ENCODE data around the gene EVI2A.
A peak's percentile ranks its signal among the peaks of the same experiment; 100 is the strongest.
"Not testable (repeated sequence)": the region's sequence is repeated elsewhere in the genome, so short reads cannot be mapped to it uniquely, and the experiment has no call there.

The EVI2A gene

GRCh38 chr17:31321481-31321880 is at the start of gene EVI2A:
Gene EVI2A, minus strand, starts transcription at chr17:31321622. Its CDS starts 2,609 bp downstream, at chr17:31319013.
- DNase-seq, result peak; percentile 37 to 88

- DNase-seq, result no peak
Measured at GRCh38 chr17:31369266-31369665, 47.8 kb upstream of the EVI2A start.

DNA sequence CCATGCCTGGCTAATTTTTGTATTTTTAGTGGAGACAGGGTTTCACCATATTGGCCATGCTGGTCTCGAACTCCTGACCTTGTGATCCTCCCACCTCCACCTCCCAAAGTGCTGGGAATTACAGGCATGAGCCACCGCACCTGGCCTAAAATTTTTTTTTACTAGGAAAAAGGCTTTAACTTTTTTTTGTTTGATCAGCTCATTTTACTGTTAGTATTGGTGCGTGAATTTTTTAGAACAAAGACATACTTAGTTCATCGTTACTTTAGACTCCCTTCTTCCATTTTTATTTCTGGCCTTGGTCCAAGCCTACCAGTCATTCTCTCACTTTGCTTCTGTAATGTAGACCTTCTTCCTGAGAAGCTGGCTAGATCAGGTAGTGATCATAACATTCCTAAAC is 44.7 kb upstream of the EVI2A start:
- DNase-seq, result no peak

GRCh38 chr17:31364012-31364411 is 42.6 kb upstream of the EVI2A start:
- no peak for DNase-seq

GRCh38 chr17:31357839-31358394 is 36.5 kb upstream of the EVI2A start:
- DNase-seq, result no peak

GRCh38 chr17:31357091-31357490 is 35.7 kb upstream of the EVI2A start:
- no peak for DNase-seq

- DNase-seq, result no peak
Measured at GRCh38 chr17:31355935-31356334, 34.5 kb upstream of the EVI2A start.

DNA sequence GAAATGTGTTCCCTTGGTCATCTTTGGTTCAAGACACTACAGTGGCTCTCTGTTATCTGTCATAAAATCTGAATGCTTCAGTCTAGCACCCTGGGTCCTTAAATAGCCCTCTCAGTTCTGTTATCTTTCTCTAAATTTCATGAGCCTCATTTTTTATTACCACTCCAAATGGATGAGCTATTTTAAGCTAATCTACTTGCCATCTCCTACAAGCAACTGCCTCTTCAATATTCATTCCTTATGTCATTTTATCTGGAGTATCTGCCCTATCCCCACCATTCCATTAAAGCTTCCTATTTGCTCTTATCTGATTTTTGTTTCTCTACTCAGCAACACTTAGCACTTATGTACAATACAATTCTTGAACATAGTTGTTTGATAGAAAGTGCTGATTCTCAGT is 28.0 kb upstream of the EVI2A start:
- no peak for DNase-seq

- DNase-seq, result not testable (repeated sequence)
Measured at GRCh38 chr17:31345191-31345747, 23.8 kb upstream of the EVI2A start.

GRCh38 chr17:31339906-31340661 is 18.7 kb upstream of the EVI2A start:
- peak in 1 of 2 donors; percentile 15 for DNase-seq

- no peak for DNase-seq
Measured at GRCh38 chr17:31329221-31329620, 7.8 kb upstream of the EVI2A start.

- DNase-seq, result no peak
Measured at GRCh38 chr17:31328160-31328535, 6.7 kb upstream of the EVI2A start.

- no peak for DNase-seq
Measured at GRCh38 chr17:31327534-31328159, 6.2 kb upstream of the EVI2A start.

DNA sequence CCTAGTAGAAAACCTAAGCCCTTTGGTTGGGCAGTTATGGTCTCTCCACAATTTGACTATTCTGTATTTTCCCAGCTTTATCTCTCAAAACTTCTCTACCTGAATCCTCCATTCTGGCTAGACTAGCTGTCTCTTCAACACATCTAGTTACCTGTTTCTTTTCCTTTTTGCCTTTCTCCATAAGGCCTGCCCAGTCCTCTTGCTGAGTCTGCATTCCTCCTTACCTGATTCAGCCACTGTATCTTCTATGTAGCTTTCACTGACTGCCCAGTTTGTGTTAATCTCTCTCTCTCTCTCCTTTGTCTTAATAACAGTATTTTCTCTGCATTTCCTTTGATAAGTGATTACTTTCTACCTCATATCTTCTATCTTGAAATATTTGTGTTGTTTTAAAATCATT is 2.1 kb upstream of the EVI2A start:
- DNase-seq, result no peak

DNA sequence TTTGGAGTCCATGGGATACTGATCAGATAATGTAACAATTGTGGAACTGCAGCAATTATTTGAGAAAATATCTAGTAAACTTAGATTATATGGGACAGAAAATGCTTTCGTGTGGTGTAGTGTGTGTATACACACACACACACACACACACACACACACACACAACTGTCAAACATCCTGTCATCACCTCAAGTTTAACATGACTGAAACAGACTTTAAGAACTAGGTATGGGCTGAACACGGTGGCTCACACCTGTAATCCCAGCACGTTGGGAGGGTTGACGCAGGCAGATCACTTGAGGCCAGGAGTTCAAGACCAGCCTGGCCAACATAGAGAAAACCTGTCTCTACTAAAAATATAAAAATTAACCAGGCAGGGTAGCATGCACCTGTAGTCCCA is 544 bp upstream of the EVI2A start:
- no peak for DNase-seq

DNA sequence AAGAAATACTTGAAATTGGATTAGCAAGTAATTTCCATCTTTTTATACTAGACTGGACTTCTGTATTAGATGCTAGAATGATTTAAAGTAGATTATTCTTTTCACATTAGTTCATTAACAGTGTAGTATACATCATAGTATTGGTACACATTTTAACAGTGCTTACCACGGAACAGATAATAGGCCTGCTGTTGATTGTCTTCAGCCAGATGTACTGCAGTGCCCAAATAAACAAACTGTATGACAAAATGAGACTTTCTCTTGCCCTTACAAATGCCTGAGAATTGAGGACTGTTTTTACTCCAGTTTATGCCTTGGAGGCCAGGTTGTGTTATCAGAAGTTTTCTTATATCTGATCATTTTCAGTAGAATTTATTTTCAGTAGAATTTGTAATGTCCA is 631 bp downstream of the EVI2A start:
- DNase-seq, result peak in 1 of 2 donors; percentile 73

DNA sequence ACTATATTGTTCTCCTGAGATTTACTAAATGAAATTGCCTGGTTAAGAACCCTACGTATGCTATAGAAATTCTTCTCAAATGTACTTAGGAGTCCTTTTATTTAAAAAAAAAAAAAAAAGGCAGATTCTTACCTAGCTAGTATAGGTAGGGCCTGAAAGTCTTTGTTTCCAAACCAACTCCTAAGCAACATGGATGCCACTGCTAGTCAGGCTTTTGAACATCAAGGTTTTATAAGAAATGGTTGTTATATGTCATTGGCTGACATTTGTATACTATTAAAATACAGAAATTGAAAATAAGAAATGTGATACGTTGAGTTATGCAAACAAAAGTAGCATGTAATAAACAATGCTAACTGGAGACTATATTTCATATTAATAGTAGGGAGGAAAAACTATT is 1.2 kb downstream of the EVI2A start:
- peak in 1 of 2 donors; percentile 50 for DNase-seq

- peak in 1 of 2 donors; percentile 82 for DNase-seq
Measured at GRCh38 chr17:31318851-31319661, 2.4 kb downstream of the EVI2A start.

GRCh38 chr17:31318298-31318801 is 3.1 kb downstream of the EVI2A start:
- peak; percentile 65 to 87 for DNase-seq

DNA sequence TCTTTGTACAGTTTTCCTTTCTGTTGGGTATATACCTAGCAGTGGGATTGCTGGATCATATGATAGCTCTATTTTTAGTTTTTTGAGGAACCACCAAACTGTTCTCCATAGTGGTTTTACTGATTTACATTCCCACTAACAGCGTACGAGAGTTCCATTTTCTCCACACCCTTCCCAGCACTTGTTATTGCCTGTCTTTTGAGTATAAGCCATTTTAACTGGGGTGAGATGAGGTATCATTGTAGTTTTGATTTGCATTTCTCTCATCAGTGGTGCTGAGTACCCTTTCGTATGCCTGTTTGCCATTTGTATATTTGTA is 6.7 kb downstream of the EVI2A start:
- no peak for DNase-seq

GRCh38 chr17:31313982-31314781 is 7.2 kb downstream of the EVI2A start, which contains the start of gene EVI2B:
Gene EVI2B, minus strand, starts transcription at chr17:31314054. Its CDS starts 8,445 bp downstream, at chr17:31305609.
- no peak for DNase-seq

DNA sequence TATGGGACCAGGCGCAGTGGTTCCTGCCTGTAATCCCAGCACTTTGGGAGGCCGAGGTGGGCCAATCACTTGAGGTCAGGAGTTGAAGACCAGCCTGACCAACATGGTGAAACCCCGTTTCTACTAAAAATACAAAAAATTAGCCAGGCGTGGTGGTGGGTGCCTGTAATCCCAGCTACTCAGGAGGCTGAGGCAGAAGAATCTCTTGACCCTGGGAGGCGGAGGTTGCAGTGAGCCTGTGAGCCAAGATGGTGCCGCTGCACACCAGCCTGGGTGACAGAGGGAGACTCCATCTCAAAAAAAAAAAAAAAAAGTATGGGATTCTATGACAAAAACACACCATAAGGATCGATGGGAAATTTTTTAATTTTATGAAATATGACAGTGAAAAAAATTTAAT is 9.2 kb downstream of the EVI2A start:
- DNase-seq, result not testable (repeated sequence)

Data from hippocampal formation (tissue), 2 donors.